Immature natural killer cell (primary cell): ENCODE measurements around the gene TNRC6A. TPM values are rescaled to one million over a fixed set of nuclear protein-coding genes. Genes with fewer than 3 reads are reported as not detected.

Source experiments
- DNase-seq, 3 donors: peaks; one replicate each; pipeline ENCODE4 v3.0.0; 2022; ENCODE audit warnings: mixed read lengths in 1 of 3
- H3K27ac Mint-ChIP-seq, 6 donors: one replicate each; pipeline ENCODE4 v1.8.0; 2020; ENCODE audit warnings: mixed read lengths in 6 of 6, mild to moderate bottlenecking in 5 of 6, inconsistent platforms in 4 of 6, moderate library complexity in 3 of 6
- H3K27me3 Mint-ChIP-seq, 3 donors: one replicate each; pipeline ENCODE4 v1.8.0; 2020 to 2021; ENCODE audit warnings: low read depth in 3 of 3, mild to moderate bottlenecking in 3 of 3, mixed read lengths in 3 of 3, moderate library complexity in 3 of 3, inconsistent platforms in 1 of 3
- H3K36me3 Mint-ChIP-seq, 3 donors: one replicate each; pipeline ENCODE4 v1.8.0; 2020; ENCODE audit warnings: mixed read lengths in 3 of 3, inconsistent platforms in 2 of 3, mild to moderate bottlenecking in 2 of 3
- H3K4me1 Mint-ChIP-seq, 2 donors: one replicate each; pipeline ENCODE4 v1.8.0; 2020; ENCODE audit warnings: inconsistent platforms in 2 of 2, mild to moderate bottlenecking in 2 of 2, mixed read lengths in 2 of 2, moderate library complexity in 1 of 2
- H3K4me3 Mint-ChIP-seq, 5 donors: one replicate each; pipeline ENCODE4 v1.8.0; 2020; ENCODE audit warnings: mild to moderate bottlenecking in 5 of 5, mixed read lengths in 5 of 5, inconsistent platforms in 3 of 5, moderate library complexity in 3 of 5
- H3K9me3 Mint-ChIP-seq, 6 donors: one replicate each; pipeline ENCODE4 v1.8.0; 2020; ENCODE audit warnings: mild to moderate bottlenecking in 6 of 6, mixed read lengths in 6 of 6, inconsistent platforms in 4 of 6, moderate library complexity in 3 of 6
- polyA plus RNA-seq, 3 donors: library from polyadenylated mRNA; unstranded; fragments of 300-500 nt; fragmentation: Illumina TruSeq; gene quantifications; one replicate each; pipeline ENCODE4 v1.2.3, GENCODE V29; 2021

Gene TNRC6A
- polyA plus RNA-seq, 3 donors from 2014 or later: 3.6 to 10.1 (median 3.9) TPM

DNA sequence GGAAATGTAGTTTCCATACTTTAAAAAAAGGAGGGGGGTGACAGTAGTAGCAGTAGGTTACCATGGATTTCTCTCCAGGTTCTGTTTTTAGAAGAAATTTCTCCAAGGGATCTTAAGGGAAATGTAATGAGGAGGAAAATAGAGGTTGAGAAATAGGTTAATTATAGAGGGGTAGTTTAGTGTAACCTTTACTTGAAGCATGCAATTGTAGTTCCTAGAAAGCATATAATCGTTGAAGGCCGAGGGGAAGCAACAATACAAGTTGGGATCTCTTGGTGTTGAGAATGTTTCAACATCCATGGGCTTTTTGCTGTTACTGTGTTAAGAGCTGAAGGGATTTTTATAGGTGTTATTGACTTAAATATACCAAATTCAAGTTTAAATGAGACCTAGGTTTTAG is 25.1 kb downstream of the TNRC6A start:
- H3K27ac Mint-ChIP-seq: peak overlapping the region in 1 of 6 donors; percentile 24
- no peaks in the 10 kb centered on the region for H3K9me3 Mint-ChIP-seq
- H3K4me3 Mint-ChIP-seq: no peak overlapping the region

DNA sequence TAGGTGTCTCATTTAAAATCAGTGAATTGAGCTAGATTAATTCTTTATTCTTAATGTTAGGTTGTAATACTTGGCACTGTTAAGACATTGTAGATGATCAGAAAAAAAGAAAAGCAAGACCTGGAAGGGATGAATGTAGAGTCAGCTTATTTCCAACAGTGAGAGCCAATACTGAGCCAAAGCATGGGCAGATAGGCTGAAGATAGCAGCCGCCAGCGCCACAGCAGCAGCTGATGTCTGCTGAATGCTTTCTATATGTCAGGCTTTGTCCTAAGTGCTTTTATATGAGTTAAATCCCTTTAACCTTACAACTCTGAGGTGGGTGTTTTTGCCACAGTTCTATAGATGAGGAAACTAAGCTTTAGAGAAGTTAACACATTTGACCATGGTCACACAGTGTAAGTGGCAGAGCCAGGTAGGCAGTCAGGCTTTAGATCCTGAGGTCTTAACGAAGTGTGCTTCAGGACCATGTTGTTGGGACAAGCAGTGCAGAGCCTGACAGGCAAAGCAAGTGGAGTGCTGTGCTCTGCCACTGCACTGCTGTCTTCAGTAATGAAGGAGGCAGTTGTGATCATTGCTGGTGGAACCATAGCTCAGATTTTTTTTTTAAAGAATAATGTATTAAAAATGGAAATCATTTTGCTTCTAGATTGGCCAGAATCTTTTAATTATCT is 25.9 kb downstream of the TNRC6A start:
- Mint-ChIP-seq H3K36me3 (no peaks in the 10 kb centered on the region), H3K9me3 (no peaks in the 10 kb centered on the region), H3K27ac (peak overlapping the region in 4 of 6 donors; percentile 24 to 36 (median 24)), H3K4me1 (peaks cover 45 to 71% of the 10 kb centered on the region in 2 donors), H3K4me3 (no peak overlapping the region), H3K27me3 (no peaks in the 10 kb centered on the region)
- DNase-seq: no peak

More for the DNA sequence above, 25.1 kb downstream of the TNRC6A start:
- H3K27me3 Mint-ChIP-seq: no peaks in the 10 kb centered on the region
- no peak for DNase-seq
- H3K4me1 Mint-ChIP-seq: peaks cover 49 to 74% of the 10 kb centered on the region in 2 donors
- no peaks in the 10 kb centered on the region for H3K36me3 Mint-ChIP-seq

DNA sequence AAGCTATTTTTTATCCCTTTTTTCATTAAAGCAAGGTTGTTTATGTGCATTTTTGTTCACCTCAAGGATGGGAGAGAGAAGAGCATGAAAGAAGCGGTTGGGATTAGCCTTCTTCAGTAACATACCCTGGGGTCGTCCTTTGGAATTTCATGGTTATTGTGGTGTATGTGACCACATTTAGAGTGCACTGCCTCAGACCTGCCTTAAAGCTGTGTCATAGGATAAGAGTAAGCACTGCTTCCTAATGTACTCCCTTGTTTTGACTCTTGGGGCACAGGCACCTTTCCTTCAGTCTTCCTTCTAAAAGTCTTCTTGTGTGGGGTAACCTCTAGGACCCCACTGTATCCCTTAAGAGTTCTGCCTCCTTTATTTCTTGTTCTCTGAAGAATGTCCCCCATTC is 28.9 kb downstream of the TNRC6A start:
- Mint-ChIP-seq H3K4me1 (peaks cover 26 to 40% of the 10 kb centered on the region in 2 donors), H3K27me3 (no peaks in the 10 kb centered on the region), H3K4me3 (no peak overlapping the region), H3K36me3 (peaks cover 0 to 9% (median 5%) of the 10 kb centered on the region in 3 donors), H3K9me3 (no peaks in the 10 kb centered on the region), H3K27ac (no peak overlapping the region)
- DNase-seq: no peak

DNA sequence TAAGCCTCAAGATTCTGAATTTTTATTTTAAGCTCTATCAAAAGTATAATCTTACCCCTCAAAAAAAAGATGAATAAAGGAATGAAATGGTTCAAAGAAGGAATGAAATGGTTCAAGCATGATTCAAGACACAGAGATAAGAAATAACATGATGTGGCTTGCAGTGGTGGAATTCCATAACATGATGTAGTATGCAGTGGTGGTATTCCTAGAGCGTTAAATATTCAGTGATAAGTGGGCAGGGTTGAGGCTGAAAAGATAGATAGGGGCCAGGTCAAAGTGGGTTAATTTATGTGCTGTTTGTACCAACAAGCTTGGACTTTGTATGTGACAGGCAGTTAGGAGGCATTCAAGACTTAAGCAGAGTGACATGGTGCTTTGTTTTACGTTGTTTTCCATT is 29.6 kb downstream of the TNRC6A start:
- H3K4me1 Mint-ChIP-seq: peaks cover 25 to 34% of the 10 kb centered on the region in 2 donors
- H3K9me3 Mint-ChIP-seq: no peaks in the 10 kb centered on the region
- H3K36me3 Mint-ChIP-seq: peaks cover 0 to 9% (median 5%) of the 10 kb centered on the region in 3 donors
- no peaks in the 10 kb centered on the region for H3K27me3 Mint-ChIP-seq
- no peak overlapping the region for H3K27ac Mint-ChIP-seq
- H3K4me3 Mint-ChIP-seq: no peak overlapping the region
- no peak for DNase-seq

DNA sequence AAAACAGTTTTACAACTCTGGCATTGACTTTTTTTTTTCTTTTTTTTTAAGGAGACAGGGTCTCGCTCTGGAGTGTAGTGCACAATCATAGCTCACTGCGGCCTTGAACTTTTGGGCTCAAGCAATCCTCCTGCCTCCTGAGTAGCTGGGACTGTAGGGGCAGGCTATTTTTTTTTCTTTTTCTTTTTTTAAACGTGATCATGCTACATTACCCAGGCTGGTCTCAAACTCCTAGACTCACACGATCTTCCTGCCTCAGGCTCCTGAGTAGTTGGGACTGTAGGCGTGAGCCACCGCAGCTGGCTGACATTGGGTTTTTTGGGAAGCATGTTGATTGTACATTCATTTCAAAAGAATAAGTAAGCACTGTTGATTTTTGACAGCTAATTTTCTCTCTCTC is 32.1 kb downstream of the TNRC6A start:
- Mint-ChIP-seq H3K27ac (no peak overlapping the region), H3K36me3 (peaks cover 0 to 9% (median 5%) of the 10 kb centered on the region in 3 donors), H3K9me3 (no peaks in the 10 kb centered on the region), H3K4me1 (peaks cover 8 to 12% of the 10 kb centered on the region in 2 donors), H3K4me3 (no peak overlapping the region), H3K27me3 (no peaks in the 10 kb centered on the region)
- DNase-seq: no peak

DNA sequence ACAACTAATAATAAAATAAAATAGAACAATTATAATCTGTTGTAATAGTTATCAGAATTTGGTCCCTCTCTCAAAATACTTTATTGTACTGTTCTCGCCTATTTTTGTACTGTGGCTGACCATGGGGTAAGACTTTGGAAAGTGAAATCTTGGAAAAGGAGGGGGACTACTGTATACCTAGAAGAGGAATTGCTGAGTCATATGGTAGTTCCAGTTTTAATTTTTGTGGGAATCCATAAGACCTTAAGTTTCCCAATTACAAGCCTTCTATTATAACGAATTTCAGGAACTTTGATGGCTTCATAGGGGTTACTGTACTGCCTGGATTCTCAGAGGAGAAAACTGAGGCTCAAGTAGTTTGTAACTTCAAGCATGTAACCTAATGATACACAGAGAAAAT is 35.5 kb downstream of the TNRC6A start:
- Mint-ChIP-seq H3K4me3 (no peak overlapping the region), H3K27ac (no peak overlapping the region), H3K36me3 (peaks cover 0 to 13% (median 9%) of the 10 kb centered on the region in 3 donors), H3K4me1 (peaks cover 12 to 16% of the 10 kb centered on the region in 2 donors), H3K9me3 (no peaks in the 10 kb centered on the region), H3K27me3 (no peaks in the 10 kb centered on the region)
- DNase-seq: no peak

DNA sequence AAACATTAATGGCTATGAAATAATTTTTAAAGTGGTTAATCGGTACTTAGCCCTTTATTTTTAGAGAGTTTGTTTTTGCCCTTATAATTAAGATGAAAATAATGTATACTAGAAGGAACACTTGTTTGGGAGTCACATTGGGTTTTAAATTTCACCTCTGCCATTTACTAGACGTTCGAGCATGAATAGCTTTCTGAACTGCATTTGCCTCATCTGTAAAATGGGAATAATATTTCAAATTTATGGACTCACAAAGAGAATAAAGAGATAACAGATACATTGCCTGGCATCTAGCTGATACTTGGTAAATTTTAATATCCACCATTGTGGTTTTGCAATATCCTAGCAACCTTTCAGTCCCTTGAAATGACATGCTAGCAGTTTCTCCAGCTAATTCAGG is 36.6 kb downstream of the TNRC6A start:
- DNase-seq: no peak
- peaks cover 17 to 25% of the 10 kb centered on the region in 2 donors for H3K4me1 Mint-ChIP-seq
- no peaks in the 10 kb centered on the region for H3K9me3 Mint-ChIP-seq
- H3K27me3 Mint-ChIP-seq: peaks cover 0 to 2% (median 0%) of the 10 kb centered on the region in 3 donors
- H3K36me3 Mint-ChIP-seq: peaks cover 0 to 13% (median 9%) of the 10 kb centered on the region in 3 donors
- no peak overlapping the region for H3K4me3 Mint-ChIP-seq
- H3K27ac Mint-ChIP-seq: no peak overlapping the region

DNA sequence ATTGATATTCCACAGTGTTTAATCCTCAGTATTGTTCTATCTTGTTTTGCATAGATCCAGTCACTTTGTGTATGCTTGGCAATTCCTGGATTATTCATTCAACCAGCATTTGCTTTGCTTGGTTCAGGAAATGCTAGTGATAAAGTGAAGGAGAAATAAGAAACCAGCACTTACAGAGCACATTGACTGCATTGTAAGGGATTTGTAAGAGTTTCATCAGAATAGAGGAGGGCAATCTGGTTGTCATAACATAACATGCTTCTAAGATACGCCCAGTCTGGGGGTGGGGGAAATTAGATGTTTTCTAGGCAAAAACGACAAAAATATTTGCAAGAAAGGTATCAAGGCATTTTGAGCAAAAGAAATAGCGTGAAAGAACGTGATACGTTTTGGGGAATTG is 40.4 kb downstream of the TNRC6A start:
- Mint-ChIP-seq H3K9me3 (no peaks in the 10 kb centered on the region), H3K4me1 (peaks cover 20 to 43% of the 10 kb centered on the region in 2 donors), H3K27ac (peak overlapping the region; percentile 0 to 69 (median 31)), H3K36me3 (peaks cover 4 to 10% (median 4%) of the 10 kb centered on the region in 3 donors), H3K4me3 (no peak overlapping the region), H3K27me3 (peaks cover 0 to 2% (median 0%) of the 10 kb centered on the region in 3 donors)
- DNase-seq: no peak

DNA sequence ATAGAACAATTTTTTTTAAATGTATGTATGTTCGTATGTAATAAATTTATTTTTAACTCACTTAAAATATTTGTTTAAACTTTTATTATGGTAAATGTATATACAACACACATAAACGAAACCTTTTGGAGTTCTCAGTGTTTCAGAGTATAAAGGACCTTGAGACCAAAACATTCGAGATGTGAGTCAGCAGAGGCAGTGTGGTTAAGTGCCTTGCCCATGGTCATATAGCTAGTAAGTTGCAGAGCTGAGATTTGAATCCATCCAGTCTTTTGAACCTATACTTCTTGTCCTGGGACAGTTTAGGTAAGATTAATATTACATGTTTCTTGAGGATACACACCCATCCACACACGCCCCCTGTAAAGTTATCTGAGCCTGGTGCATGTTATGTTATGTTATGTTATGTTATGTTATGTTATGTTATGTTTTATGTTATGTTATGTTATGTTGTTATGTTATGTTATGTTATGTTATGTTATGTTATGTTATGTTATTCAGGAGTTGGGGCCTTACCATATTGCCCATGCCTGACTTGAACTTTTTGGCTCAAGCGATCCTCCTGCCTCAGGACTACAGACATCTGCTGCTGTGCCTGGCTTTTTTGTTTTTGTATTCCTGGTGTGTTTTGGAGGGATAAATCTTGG is 41.8 kb downstream of the TNRC6A start:
- peaks cover 23 to 52% of the 10 kb centered on the region in 2 donors for H3K4me1 Mint-ChIP-seq
- peaks cover 0 to 2% (median 0%) of the 10 kb centered on the region in 3 donors for H3K27me3 Mint-ChIP-seq
- H3K36me3 Mint-ChIP-seq: peaks cover 4 to 10% (median 4%) of the 10 kb centered on the region in 3 donors
- no peak for DNase-seq
- H3K9me3 Mint-ChIP-seq: no peaks in the 10 kb centered on the region
- peak overlapping the region in 3 of 6 donors; percentile 1 to 37 (median 14) for H3K27ac Mint-ChIP-seq
- H3K4me3 Mint-ChIP-seq: no peak overlapping the region

DNA sequence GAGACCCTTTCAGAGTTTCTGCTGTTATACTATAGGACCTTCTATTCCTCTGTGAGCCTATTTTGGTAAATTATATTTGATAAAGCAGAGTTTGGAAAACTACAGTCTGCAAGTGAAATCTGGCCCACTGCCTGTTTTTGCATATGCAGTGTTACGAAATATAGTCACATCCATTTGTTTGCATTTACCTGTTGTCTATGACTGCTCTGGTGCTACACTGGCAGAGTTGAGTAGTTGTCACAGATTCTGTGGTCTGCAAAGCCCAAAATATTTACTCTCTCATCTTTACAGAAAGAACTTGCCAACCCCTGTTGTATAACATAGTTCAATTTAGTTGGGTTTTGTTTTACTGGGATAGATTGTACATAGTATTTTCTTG is 42.3 kb downstream of the TNRC6A start:
- Mint-ChIP-seq H3K27ac (peak overlapping the region in 3 of 6 donors; percentile 37 to 52 (median 40)), H3K27me3 (peaks cover 0 to 2% (median 0%) of the 10 kb centered on the region in 3 donors), H3K36me3 (peaks cover 4 to 10% (median 4%) of the 10 kb centered on the region in 3 donors), H3K4me3 (no peak overlapping the region), H3K4me1 (peaks cover 23 to 52% of the 10 kb centered on the region in 2 donors), H3K9me3 (no peaks in the 10 kb centered on the region)
- DNase-seq: no peak

DNA sequence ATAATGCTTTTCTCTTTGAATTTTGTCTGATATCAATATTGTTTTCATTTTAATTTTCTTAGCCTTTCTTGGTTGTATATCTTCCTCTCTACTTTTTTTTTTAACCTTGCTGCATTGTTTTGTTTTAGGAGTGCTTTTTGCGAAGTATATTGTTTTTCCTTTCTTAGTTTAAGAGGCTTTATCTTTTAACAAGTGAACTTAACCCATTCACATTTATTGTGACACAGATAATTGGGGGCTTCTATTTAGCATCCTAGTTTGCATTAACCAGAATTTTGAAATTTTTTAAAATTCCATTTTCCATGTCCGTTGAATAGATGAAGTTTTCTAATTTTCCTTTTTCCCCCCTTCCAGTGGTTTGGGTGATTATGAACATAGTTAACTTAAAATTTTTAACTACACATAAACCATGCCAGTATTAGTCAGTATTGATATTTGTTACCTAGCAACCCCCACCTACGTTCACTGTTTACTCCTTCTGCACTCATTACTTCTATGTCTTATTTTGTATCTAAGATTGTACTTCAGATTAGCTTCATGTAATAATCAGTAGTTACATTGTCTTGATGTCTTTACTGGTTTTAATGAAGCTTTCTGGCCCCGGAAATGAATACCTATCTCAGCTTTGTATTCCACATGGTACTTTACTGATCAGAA is 44.4 kb downstream of the TNRC6A start:
- no peak for DNase-seq
- Mint-ChIP-seq H3K27ac (peak overlapping the region in 2 of 6 donors; percentile 12 to 26), H3K4me3 (no peak overlapping the region), H3K9me3 (no peaks in the 10 kb centered on the region), H3K36me3 (peaks cover 0 to 13% (median 7%) of the 10 kb centered on the region in 3 donors), H3K27me3 (peaks cover 0 to 2% (median 0%) of the 10 kb centered on the region in 3 donors), H3K4me1 (peaks cover 21 to 46% of the 10 kb centered on the region in 2 donors)

DNA sequence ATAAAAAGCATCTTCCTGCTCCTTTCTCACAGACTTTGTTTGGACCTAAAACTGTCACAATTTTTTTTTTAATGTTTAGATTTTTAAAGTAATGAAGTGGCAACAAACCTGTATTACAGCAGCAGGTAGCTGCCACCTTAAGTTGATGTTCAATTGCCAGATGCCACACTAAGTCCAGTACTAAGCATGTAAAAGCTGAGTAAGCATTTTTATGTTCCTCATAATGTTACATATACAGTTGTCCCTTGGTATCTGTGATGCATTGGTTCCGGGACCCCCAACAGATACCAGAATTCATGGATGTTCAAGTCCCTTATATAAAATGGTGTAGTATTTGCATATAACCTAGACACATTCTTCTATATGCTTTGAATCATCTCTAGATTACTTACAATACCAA is 45.1 kb downstream of the TNRC6A start:
- Mint-ChIP-seq H3K27me3 (peaks cover 0 to 2% (median 0%) of the 10 kb centered on the region in 3 donors), H3K4me1 (peaks cover 15 to 40% of the 10 kb centered on the region in 2 donors), H3K9me3 (no peaks in the 10 kb centered on the region), H3K4me3 (no peak overlapping the region), H3K36me3 (peaks cover 0 to 16% (median 8%) of the 10 kb centered on the region in 3 donors), H3K27ac (no peak overlapping the region)
- DNase-seq: no peak

DNA sequence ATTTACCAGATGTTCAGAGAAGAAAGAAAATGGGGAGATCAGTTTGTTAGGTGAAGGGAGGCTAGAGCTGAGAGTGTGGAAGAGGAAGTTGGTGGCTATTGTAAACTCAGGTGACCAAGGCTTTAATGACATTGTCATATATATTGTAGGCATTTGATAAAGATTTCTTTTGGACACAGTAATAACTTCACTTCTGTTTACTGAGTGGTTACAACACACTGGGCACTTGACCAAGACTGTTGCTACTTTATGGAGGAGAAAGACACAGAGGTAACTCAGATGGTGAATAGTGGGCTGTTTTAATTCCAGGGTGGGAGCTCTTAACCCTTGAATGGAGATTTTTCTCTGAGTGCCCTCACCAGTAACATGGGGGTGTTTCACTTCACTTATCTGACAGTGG is 46.0 kb downstream of the TNRC6A start:
- Mint-ChIP-seq H3K4me1 (peaks cover 9 to 31% of the 10 kb centered on the region in 2 donors), H3K27me3 (no peaks in the 10 kb centered on the region), H3K27ac (peak overlapping the region in 1 of 6 donors; percentile 75), H3K36me3 (peaks cover 0 to 21% (median 8%) of the 10 kb centered on the region in 3 donors), H3K4me3 (no peak overlapping the region), H3K9me3 (no peaks in the 10 kb centered on the region)
- no peak for DNase-seq
